Anterior cingulate cortex (tissue), 58 donors: ENCODE measurements around the gene PRR7.
"Not testable (repeated sequence)": the region's sequence is repeated elsewhere in the genome, so short reads cannot be mapped to it uniquely, and the experiment has no call there.

Experiments used
- DNase-seq, 58 donors: peaks; one replicate each; lab custom pipeline; 2025; lab: John Stamatoyannopoulos, UW

PRR7 gene

GRCh38 chr5:177477701-177478477 is 31.3 kb downstream of the PRR7 start:
- DNase-seq = no peak

- peak in 10 of 58 donors; percentile 10 to 42 (median 16) for DNase-seq
Observed at GRCh38 chr5:177478711-177479646, 32.4 kb downstream of the PRR7 start.

- peak in 1 of 58 donors; percentile 23 for DNase-seq
Observed at GRCh38 chr5:177479774-177480173, 33.2 kb downstream of the PRR7 start.

GRCh38 chr5:177482359-177482795 is 35.8 kb downstream of the PRR7 start:
- no peak for DNase-seq

- no peak for DNase-seq
Observed at GRCh38 chr5:177483042-177483441, 36.4 kb downstream of the PRR7 start.

- DNase-seq = no peak
Observed at GRCh38 chr5:177483994-177484901, 37.6 kb downstream of the PRR7 start.

- DNase-seq = no peak
Observed at GRCh38 chr5:177484902-177485549, 38.4 kb downstream of the PRR7 start.

GRCh38 chr5:177485753-177486152 is 39.1 kb downstream of the PRR7 start:
- not testable (repeated sequence) for DNase-seq

GRCh38 chr5:177486256-177486655 is 39.6 kb downstream of the PRR7 start:
- DNase-seq = no peak

GRCh38 chr5:177487144-177487543 is 40.5 kb downstream of the PRR7 start:
- no peak for DNase-seq

- no peak for DNase-seq
Observed at GRCh38 chr5:177487975-177488374, 41.4 kb downstream of the PRR7 start.

- DNase-seq = no peak
Observed at GRCh38 chr5:177489119-177489716, 42.6 kb downstream of the PRR7 start.

- DNase-seq = peak in 14 of 58 donors; percentile 10 to 58 (median 25)
Observed at GRCh38 chr5:177490311-177490991, 43.8 kb downstream of the PRR7 start.

- DNase-seq = no peak
Observed at GRCh38 chr5:177490992-177491391, 44.4 kb downstream of the PRR7 start.

- no peak for DNase-seq
Observed at GRCh38 chr5:177491429-177491945, 44.9 kb downstream of the PRR7 start.

GRCh38 chr5:177491983-177492746 is 45.6 kb downstream of the PRR7 start:
- DNase-seq = no peak

- DNase-seq = no peak
Observed at GRCh38 chr5:177492841-177493240, 46.2 kb downstream of the PRR7 start.
